ENCODE results near the gene NLRP1.

NLRP1 gene

GRCh38 chr17:5472511-5472910 is 111.8 kb downstream of the NLRP1 start:
- no peak for FAIRE-seq
- TF ChIP-seq POLR2A (IDR thresholded peaks at IDR 0.05; ENCODE audit: low read depth, low read length): no peak
- no peak for DNase-seq (ENCODE audit: insufficient read length, low spot score)

- FAIRE-seq: no peak
- DNase-seq (ENCODE audit: insufficient read length, low spot score): no peak
- no peak for TF ChIP-seq POLR2A (IDR thresholded peaks at IDR 0.05; ENCODE audit: low read depth, low read length)
Measured at GRCh38 chr17:5468075-5468473, 116.2 kb downstream of the NLRP1 start.

GRCh38 chr17:5467416-5467815 is 116.9 kb downstream of the NLRP1 start:
- no peak for TF ChIP-seq POLR2A (IDR thresholded peaks at IDR 0.05; ENCODE audit: low read depth, low read length)
- no peak for FAIRE-seq
- DNase-seq (ENCODE audit: insufficient read length, low spot score): no peak

DNA sequence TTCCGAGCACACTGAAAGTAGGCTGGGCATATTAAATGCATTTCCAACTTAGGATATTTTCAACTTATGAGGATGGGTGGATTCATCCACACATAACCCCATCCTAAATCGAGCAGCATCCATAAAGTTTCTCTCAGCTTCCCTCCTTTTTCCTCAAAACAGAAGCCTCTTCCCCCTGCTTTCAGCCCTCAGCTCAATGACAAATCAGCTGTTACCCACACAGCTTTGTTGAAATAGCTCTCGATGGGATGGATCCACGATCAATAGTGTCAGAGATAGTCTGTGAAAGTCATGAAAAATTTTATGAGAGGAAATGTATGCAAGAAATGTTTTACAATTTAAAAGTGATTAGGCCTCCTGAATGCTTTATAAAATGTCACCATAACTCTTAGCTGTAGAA is 118.0 kb downstream of the NLRP1 start:
- no peak for DNase-seq (ENCODE audit: insufficient read length, low spot score)
- no peak for TF ChIP-seq POLR2A (IDR thresholded peaks at IDR 0.05; ENCODE audit: low read depth, low read length)
- FAIRE-seq: no peak

DNA sequence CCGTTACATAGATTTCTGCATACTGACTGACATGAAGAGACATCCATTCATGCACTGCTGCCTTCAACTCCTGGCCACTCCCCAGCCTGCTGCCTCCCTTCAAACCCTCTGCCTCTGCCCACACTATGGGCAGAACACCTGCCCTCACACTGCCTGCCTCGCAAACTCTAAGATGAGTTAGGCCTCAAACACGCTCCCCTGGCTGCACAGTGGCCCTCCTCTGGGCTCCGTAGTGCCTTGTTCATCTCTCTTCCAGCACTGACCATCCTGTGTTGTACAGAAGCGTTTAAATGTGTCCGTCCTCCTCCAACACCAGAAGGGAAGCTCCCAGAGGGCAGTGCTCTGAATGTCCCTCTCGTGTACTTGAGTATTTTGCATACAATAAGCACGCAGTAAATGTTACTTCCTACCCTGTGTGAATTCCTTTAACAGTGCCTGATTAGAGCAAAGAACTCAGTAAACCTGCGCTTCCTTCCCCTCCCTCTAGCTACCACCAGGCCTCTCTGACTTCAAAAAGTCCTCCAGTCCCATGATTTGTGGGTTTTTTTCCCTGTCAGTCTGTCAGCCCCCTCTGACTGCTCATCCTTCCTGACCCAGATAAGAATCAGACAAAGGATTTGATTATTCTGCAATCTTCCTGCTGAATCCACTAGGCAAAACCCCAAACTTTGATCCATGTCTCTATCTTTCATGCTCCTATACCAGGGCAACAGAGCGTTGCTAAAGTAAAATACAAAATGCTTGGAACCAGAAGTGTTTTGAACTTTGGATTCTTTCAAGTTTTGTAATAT is 119.4 kb downstream of the NLRP1 start:
- FAIRE-seq: no peak
- DNase-seq (ENCODE audit: insufficient read length, low spot score): no peak
- TF ChIP-seq POLR2A (IDR thresholded peaks at IDR 0.05; ENCODE audit: low read depth, low read length): no peak
